ENCODE data around the gene PTPN13.

The PTPN13 gene

GRCh38 chr4:86679441-86679840, 85.3 kb downstream of the PTPN13 start:
- POLR2A ChIA-PET (ENCODE audit: low non-redundant PET) = no interaction called here
- no peak for DNase-seq (ENCODE audit: low spot score)
- no peak overlapping the region for H3K27ac ChIP-seq
- CTCF ChIA-PET = no interaction called here
- no peak for TF ChIP-seq CTCF (conservative IDR thresholded peaks at IDR 0.05; ENCODE audit: low read depth)

GRCh38 chr4:86683167-86683566, 89.1 kb downstream of the PTPN13 start:
- POLR2A ChIA-PET (ENCODE audit: low non-redundant PET) = no interaction called here
- no peak overlapping the region for H3K27ac ChIP-seq
- no peak for DNase-seq (ENCODE audit: low spot score)
- TF ChIP-seq CTCF (conservative IDR thresholded peaks at IDR 0.05; ENCODE audit: low read depth) = no peak
- CTCF ChIA-PET = interaction anchor here (0.6 kb wide), 1 partner anchor 442 kb away, joined by 3 read pairs; no protein-coding TSS in a partner anchor

- no peak for DNase-seq (ENCODE audit: low spot score)
- POLR2A ChIA-PET (ENCODE audit: low non-redundant PET) = no interaction called here
- H3K27ac ChIP-seq = no peak overlapping the region
- TF ChIP-seq CTCF (conservative IDR thresholded peaks at IDR 0.05; ENCODE audit: low read depth) = no peak
- CTCF ChIA-PET = interaction anchor here (0.6 to 1.3 kb wide), 2 partner anchors 185 to 441 kb away, joined by 3 to 6 read pairs; no protein-coding TSS in a partner anchor
Measured at GRCh38 chr4:86683983-86684382, 89.9 kb downstream of the PTPN13 start.

GRCh38 chr4:86685401-86685800, 91.3 kb downstream of the PTPN13 start:
- POLR2A ChIA-PET (ENCODE audit: low non-redundant PET) = no interaction called here
- CTCF ChIA-PET = no interaction called here
- H3K27ac ChIP-seq = no peak overlapping the region
- TF ChIP-seq CTCF (conservative IDR thresholded peaks at IDR 0.05; ENCODE audit: low read depth) = no peak
- DNase-seq (ENCODE audit: low spot score) = no peak

- CTCF ChIA-PET = no interaction called here
- no peak for TF ChIP-seq CTCF (conservative IDR thresholded peaks at IDR 0.05; ENCODE audit: low read depth)
- H3K27ac ChIP-seq = no peak overlapping the region
- DNase-seq (ENCODE audit: low spot score) = no peak
- POLR2A ChIA-PET (ENCODE audit: low non-redundant PET) = no interaction called here
Measured at GRCh38 chr4:86686741-86687140, 92.6 kb downstream of the PTPN13 start.

GRCh38 chr4:86688026-86688425, 93.9 kb downstream of the PTPN13 start:
- no peak overlapping the region for H3K27ac ChIP-seq
- TF ChIP-seq CTCF (conservative IDR thresholded peaks at IDR 0.05; ENCODE audit: low read depth) = no peak
- ChIA-PET POLR2A (ENCODE audit: low non-redundant PET) (no interaction called here), CTCF (no interaction called here)
- DNase-seq (ENCODE audit: low spot score) = peak; percentile 29

- ChIA-PET POLR2A (ENCODE audit: low non-redundant PET) (no interaction called here), CTCF (no interaction called here)
- no peak overlapping the region for H3K27ac ChIP-seq
- TF ChIP-seq CTCF (conservative IDR thresholded peaks at IDR 0.05; ENCODE audit: low read depth) = no peak
- DNase-seq (ENCODE audit: low spot score) = no peak
Measured at GRCh38 chr4:86704601-86705000, 110.5 kb downstream of the PTPN13 start.

Measured in RWPE1 (cell line).